H9 (cell line): ENCODE results near the gene ARHGEF10L. TPM values are rescaled to one million over a fixed set of nuclear protein-coding genes. Genes with fewer than 3 reads are reported as not detected.

Source experiments
- DNase-seq: peaks from one replicate; pipeline ENCODE4 v3.0.0-alpha.2; 2017
- H2AFZ ChIP-seq: one replicate; pipeline ENCODE4 v1.6.1; 2013; ENCODE audit warnings: mild to moderate bottlenecking, low read length, control low read depth, moderate library complexity
- H2AK5ac ChIP-seq: 2 replicates; pipeline ENCODE4 v1.6.1; 2013; ENCODE audit warnings: low read length, control low read depth, mixed read lengths; ENCODE audit not compliant: insufficient read length
- H2BK120ac ChIP-seq: one replicate; pipeline ENCODE4 v1.6.1; 2013; ENCODE audit warnings: low read depth, mild to moderate bottlenecking, low read length, control low read depth, inconsistent platforms; ENCODE audit not compliant: poor library complexity, severe bottlenecking
- H2BK12ac ChIP-seq: 2 replicates; pipeline ENCODE4 v1.6.1; 2013; ENCODE audit warnings: low read length, control low read depth, mixed read lengths, low read depth; ENCODE audit not compliant: insufficient read length
- H2BK15ac ChIP-seq: 2 replicates; pipeline ENCODE4 v1.6.1; 2013; ENCODE audit warnings: low read depth, low read length, control low read depth
- H2BK20ac ChIP-seq: one replicate; pipeline ENCODE4 v1.6.1; 2013; ENCODE audit warnings: low read depth, mild to moderate bottlenecking, low read length, control low read depth, inconsistent platforms; ENCODE audit not compliant: poor library complexity, severe bottlenecking
- H2BK5ac ChIP-seq: 2 replicates; pipeline ENCODE4 v1.6.1; 2013; ENCODE audit warnings: low read length, control low read depth, mixed read lengths; ENCODE audit not compliant: insufficient read length
- H3K14ac ChIP-seq: 2 replicates; pipeline ENCODE4 v1.6.1; 2013; ENCODE audit warnings: low read length, control low read depth; ENCODE audit not compliant: insufficient read depth
- H3K18ac ChIP-seq: 2 replicates; pipeline ENCODE4 v1.6.1; 2013; ENCODE audit warnings: low read depth, mild to moderate bottlenecking, mixed read lengths, low read length, control low read depth; ENCODE audit not compliant: insufficient read length
- H3K23ac ChIP-seq: 2 replicates; pipeline ENCODE4 v1.6.1; 2013; ENCODE audit warnings: low read length, control low read depth, mixed read lengths, low read depth; ENCODE audit not compliant: insufficient read length
- H3K23me2 ChIP-seq: 2 replicates; pipeline ENCODE4 v1.6.1; 2013; ENCODE audit warnings: low read depth, mild to moderate bottlenecking, mixed read lengths, low read length, control low read depth; ENCODE audit not compliant: insufficient read length, poor library complexity, severe bottlenecking
- H3K27ac ChIP-seq: 2 replicates; pipeline ENCODE4 v1.5.1; 2013; ENCODE audit warnings: low read length, control low read depth, mixed read lengths, low read depth; ENCODE audit not compliant: insufficient read length
- H3K27me3 ChIP-seq: 2 replicates; pipeline ENCODE4 v1.6.1; 2013; ENCODE audit warnings: low read length, control low read depth, inconsistent platforms; ENCODE audit not compliant: insufficient read depth
- H3K4ac ChIP-seq: 2 replicates; pipeline ENCODE4 v1.6.1; 2013; ENCODE audit warnings: low read depth, mild to moderate bottlenecking, control low read depth, inconsistent platforms, low read length, moderate library complexity
- H3K4me1 ChIP-seq: 2 replicates; pipeline ENCODE4 v1.6.1; 2013; ENCODE audit warnings: low read length, control low read depth, inconsistent platforms; ENCODE audit not compliant: insufficient read depth
- H3K4me2 ChIP-seq: 2 replicates; pipeline ENCODE4 v1.6.1; 2013; ENCODE audit warnings: low read length, control low read depth, mixed read lengths; ENCODE audit not compliant: insufficient read length, insufficient read depth
- H3K56ac ChIP-seq: 2 replicates; pipeline ENCODE4 v1.6.1; 2013; ENCODE audit warnings: low read depth, mild to moderate bottlenecking, mixed read lengths, low read length, control low read depth; ENCODE audit not compliant: insufficient read length
- H3K79me1 ChIP-seq: 2 replicates; pipeline ENCODE4 v1.6.1; 2013; ENCODE audit warnings: low read depth, mild to moderate bottlenecking, moderate library complexity, low read length, control low read depth, inconsistent platforms; ENCODE audit not compliant: insufficient read depth, poor library complexity, severe bottlenecking
- H3K79me2 ChIP-seq: 2 replicates; pipeline ENCODE4 v1.6.1; 2013; ENCODE audit warnings: low read length, control low read depth, inconsistent platforms; ENCODE audit not compliant: insufficient read depth
- H3K9ac ChIP-seq: 2 replicates; pipeline ENCODE4 v1.6.1; 2013; ENCODE audit warnings: low read length, control low read depth, mixed read lengths; ENCODE audit not compliant: insufficient read length; ENCODE audit errors: extremely low read depth
- H3K9me3 ChIP-seq: one replicate; pipeline ENCODE4 v1.6.1; 2013; ENCODE audit warnings: low read depth, low read length, inconsistent platforms; ENCODE audit not compliant: control insufficient read depth
- H3T11ph ChIP-seq: one replicate; pipeline ENCODE4 v1.6.1; 2013; ENCODE audit warnings: mild to moderate bottlenecking, low read length, control low read depth, inconsistent platforms
- H4K20me1 ChIP-seq: one replicate; pipeline ENCODE4 v1.6.1; 2013; ENCODE audit not compliant: control insufficient read depth, insufficient read length, insufficient read depth
- H4K5ac ChIP-seq: 2 replicates; pipeline ENCODE4 v1.6.1; 2013; ENCODE audit warnings: low read depth, mild to moderate bottlenecking, mixed read lengths, low read length, control low read depth; ENCODE audit not compliant: insufficient read length
- H4K8ac ChIP-seq: replicated peaks from 2 replicates; pipeline ENCODE4 v1.6.1; 2013; ENCODE audit warnings: low read length, control low read depth, mixed read lengths, low read depth; ENCODE audit not compliant: insufficient read length
- H4K91ac ChIP-seq: 2 replicates; pipeline ENCODE4 v1.6.1; 2013; ENCODE audit warnings: low read depth, mild to moderate bottlenecking, moderate library complexity, mixed read lengths, low read length, control low read depth; ENCODE audit not compliant: insufficient read length
- H3K27ac Mint-ChIP-seq, 3 experiments: 2 replicates in 2 of 3; 3 replicates in 1 of 3; pipeline ENCODE4 v1.8.0; 2020 to 2021; ENCODE audit warnings: mixed read lengths in 3 of 3, mild to moderate bottlenecking in 1 of 3, moderate library complexity in 1 of 3
- H3K27me3 Mint-ChIP-seq: 2 replicates; pipeline ENCODE4 v1.8.0; 2021; ENCODE audit warnings: low read depth, mild to moderate bottlenecking, moderate library complexity, mixed read lengths
- H3K36me3 Mint-ChIP-seq, 3 experiments: 2 replicates in 2 of 3; 3 replicates in 1 of 3; pipeline ENCODE4 v1.8.0; 2020 to 2021; ENCODE audit warnings: low read depth in 3 of 3, mixed read lengths in 3 of 3; ENCODE audit not compliant: insufficient read depth in 1 of 3
- H3K4me1 Mint-ChIP-seq, 2 experiments: 2 replicates each; pipeline ENCODE4 v1.8.0; 2020; ENCODE audit warnings: mixed read lengths in 2 of 2
- H3K4me3 Mint-ChIP-seq, 2 experiments: 2 replicates in 1 of 2; 3 replicates in 1 of 2; pipeline ENCODE4 v1.8.0; 2020 to 2021; ENCODE audit warnings: mild to moderate bottlenecking in 2 of 2, mixed read lengths in 2 of 2, moderate library complexity in 1 of 2
- H3K9me3 Mint-ChIP-seq, 2 experiments: 2 replicates in 1 of 2; 3 replicates in 1 of 2; pipeline ENCODE4 v1.8.0; 2020; ENCODE audit warnings: mild to moderate bottlenecking in 2 of 2, mixed read lengths in 2 of 2, moderate library complexity in 1 of 2
- WGBS: extraction: QIAGEN DNeasy Blood & Tissue Kit; methylation state at CpG from one replicate; pipeline ENCODE4 v1.1.7; 2013; ENCODE audit warnings: missing lambda C conversion rate, low lambda C conversion rate, mixed read lengths; ENCODE audit not compliant: insufficient read length; ENCODE audit errors: extremely low coverage; 5-methylcytosine and 5-hydroxymethylcytosine counted together
- total RNA-seq: library from RNA; stranded (reverse); gene quantifications from 2 replicates; pipeline ENCODE4 v1.2.1, GENCODE V29; 2021
- TF ChIP-seq, protein P1 (sequence below): fragments of 200-600 bp; sonication (generic); conservative IDR thresholded peaks from 3 replicates; pipeline ENCODE4 v1.8.0; 2021; ENCODE audit warnings: antibody characterized with exemption, mild to moderate bottlenecking

The ARHGEF10L gene
- total RNA-seq, 1 experiment from 2014 or later, result 20.2 TPM

DNA sequence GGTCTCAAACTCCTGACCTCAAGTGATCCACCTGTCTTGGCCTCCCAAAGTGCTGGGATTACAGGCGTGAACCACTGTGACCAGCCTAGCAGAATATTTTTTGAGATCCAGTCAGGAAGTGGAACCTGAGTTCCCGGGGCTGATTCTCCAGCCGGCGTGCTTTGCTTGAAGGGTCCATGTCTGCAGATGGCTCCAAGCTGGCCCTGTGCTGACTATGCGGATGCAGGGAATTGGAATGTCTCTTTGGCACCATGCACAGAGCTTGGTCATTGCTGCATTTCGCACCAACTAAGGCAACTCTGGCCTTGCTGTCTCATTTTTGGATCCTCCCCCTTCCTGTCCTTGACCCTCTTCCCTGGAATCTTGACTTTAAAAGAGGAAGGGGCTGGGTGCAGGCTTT lies 28.1 kb downstream of the ARHGEF10L start:
- Histone ChIP-seq H3K79me2 (peaks cover 9% of the 10 kb centered on the region; the same call in 1 of the 2 replicates), H4K20me1 (no peaks in the 10 kb centered on the region), H3K23me2 (no peaks in the 10 kb centered on the region), H2BK120ac (no peak overlapping the region), H2BK15ac (no peak overlapping the region), H2BK12ac (no peak overlapping the region), H3K23ac (no peak overlapping the region), H3K9ac (no peak overlapping the region), H4K8ac (no peak overlapping the region), H2AFZ (no peak overlapping the region), H3K9me3 (no peaks in the 10 kb centered on the region), H3T11ph (no peak overlapping the region), H3K27ac (no peak overlapping the region), H3K14ac (no peak overlapping the region), H2AK5ac (no peak overlapping the region), H2BK20ac (no peak overlapping the region), H3K4me2 (no peak overlapping the region), H2BK5ac (no peak overlapping the region), H3K56ac (no peak overlapping the region), H3K79me1 (no peaks in the 10 kb centered on the region), H3K18ac (no peak overlapping the region), H4K91ac (no peak overlapping the region), H3K4me1 (peaks cover 11% of the 10 kb centered on the region; the same call in 1 of the 2 replicates), H4K5ac (no peak overlapping the region), H3K4ac (no peak overlapping the region), H3K27me3 (no peaks in the 10 kb centered on the region)
- WGBS, result no CpG with 5 or more reads among the region's 6 CpGs
- Mint-ChIP-seq H3K9me3 (no peaks in the 10 kb centered on the region), H3K27ac (no peak overlapping the region), H3K4me1 (peaks cover 70 to 91% of the 10 kb centered on the region in 2 experiments), H3K4me3 (no peak overlapping the region), H3K27me3 (no peaks in the 10 kb centered on the region; the same call in 1 of the 2 replicates), H3K36me3 (no peaks in the 10 kb centered on the region)
- DNase-seq, result no peak
- TF ChIP-seq, protein P1, sequence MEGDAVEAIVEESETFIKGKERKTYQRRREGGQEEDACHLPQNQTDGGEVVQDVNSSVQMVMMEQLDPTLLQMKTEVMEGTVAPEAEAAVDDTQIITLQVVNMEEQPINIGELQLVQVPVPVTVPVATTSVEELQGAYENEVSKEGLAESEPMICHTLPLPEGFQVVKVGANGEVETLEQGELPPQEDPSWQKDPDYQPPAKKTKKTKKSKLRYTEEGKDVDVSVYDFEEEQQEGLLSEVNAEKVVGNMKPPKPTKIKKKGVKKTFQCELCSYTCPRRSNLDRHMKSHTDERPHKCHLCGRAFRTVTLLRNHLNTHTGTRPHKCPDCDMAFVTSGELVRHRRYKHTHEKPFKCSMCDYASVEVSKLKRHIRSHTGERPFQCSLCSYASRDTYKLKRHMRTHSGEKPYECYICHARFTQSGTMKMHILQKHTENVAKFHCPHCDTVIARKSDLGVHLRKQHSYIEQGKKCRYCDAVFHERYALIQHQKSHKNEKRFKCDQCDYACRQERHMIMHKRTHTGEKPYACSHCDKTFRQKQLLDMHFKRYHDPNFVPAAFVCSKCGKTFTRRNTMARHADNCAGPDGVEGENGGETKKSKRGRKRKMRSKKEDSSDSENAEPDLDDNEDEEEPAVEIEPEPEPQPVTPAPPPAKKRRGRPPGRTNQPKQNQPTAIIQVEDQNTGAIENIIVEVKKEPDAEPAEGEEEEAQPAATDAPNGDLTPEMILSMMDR, result no peak
